ENCODE measurements around the gene CYBC1. TPM values are rescaled to one million over a fixed set of nuclear protein-coding genes. Genes with fewer than 3 reads are reported as not detected.

Gene CYBC1
- total RNA-seq (2014; rRNA removed; shearing (Covaris generic)) (424 and 470 TPM in 2 replicates), total RNA-seq (2022) (679 and 701 TPM in 2 replicates), Bru-seq, nascent RNA (percentile 96 among the genes with signal in this experiment), BruChase-seq, experiment 1, labeled RNA remaining after a 6-hour chase (percentile 98 among the genes with signal in this experiment), BruChase-seq, experiment 2, labeled RNA remaining after a 2-hour chase (percentile 98 among the genes with signal in this experiment)
- long read RNA-seq, full-length matches to known transcripts: 438 of 689 reads
- long read RNA-seq, partial matches to known transcripts: 70 of 689 reads
- long read RNA-seq, other reads (novel, unspliced or antisense): 181 of 689 reads

DNA sequence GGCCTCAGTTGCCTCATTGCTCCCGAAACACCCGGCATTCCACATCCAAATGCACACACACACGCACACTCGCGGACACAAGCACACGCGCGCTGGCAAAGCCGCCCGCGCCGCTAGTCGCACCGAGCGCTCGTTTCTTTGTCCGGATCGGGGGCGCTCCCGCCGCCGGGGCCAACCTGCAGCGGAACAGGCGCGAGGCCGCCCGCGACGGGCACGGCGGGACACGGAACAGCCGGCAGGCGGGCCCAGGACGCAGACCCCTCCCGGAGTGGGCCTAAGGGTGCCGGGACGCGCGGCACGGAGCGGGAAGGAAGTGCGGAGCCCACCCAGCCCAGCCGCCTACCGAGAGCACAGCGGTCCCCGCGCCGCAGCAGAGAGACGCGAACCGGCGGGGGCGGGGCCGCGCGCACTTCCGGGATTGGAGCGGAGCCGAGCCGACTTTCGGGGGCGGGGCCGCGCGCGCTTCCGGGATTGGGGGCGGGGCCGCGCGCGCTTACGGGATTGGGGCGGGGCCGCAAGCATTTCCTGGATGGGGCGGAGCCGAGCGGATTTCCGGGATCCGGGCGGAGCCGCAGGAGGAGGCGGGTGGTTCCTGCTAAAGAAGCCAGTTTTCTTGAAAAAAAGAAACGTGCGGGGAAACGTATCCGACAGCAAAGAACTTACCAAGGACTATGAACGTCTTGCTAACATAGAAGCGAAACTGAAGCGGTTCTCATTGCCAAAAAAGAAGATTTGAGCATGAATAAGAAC lies at the start of gene CYBC1:
Gene CYBC1, minus strand, starts transcription at position 396 of the 750 bp plus-strand sequence. CDS start 1,498 bp downstream, outside the sequence.
- TF ChIP-seq EZH2phosphoT487 (IDR thresholded peaks at IDR 0.05; ENCODE audit: borderline replicate concordance, low read depth, low read length) (no peak), CTCF (conservative IDR thresholded peaks at IDR 0.05; ENCODE audit: low read length) (no peak)
- peaks cover 35% of the 10 kb centered on the region for H3K36me3 ChIP-seq (ENCODE audit: insufficient read depth, low read length)
- peaks cover 37% of the 10 kb centered on the region for H3K79me2 ChIP-seq (ENCODE audit: insufficient read depth, low read depth, low read length)
- BruUV-seq (replicated peaks): TSS peak; percentile 82
- peak within 1 kb of the TSS; percentile 83 for H3K4me2 ChIP-seq (ENCODE audit: low read length)
- intact Hi-C loops (cut with micrococcal nuclease; ENCODE audit: unreplicated experiment): no loop called here
- H3K4me3 ChIP-seq (ENCODE audit: low read depth, low read length, poor library complexity, severe bottlenecking): peak within 1 kb of the TSS; percentile 80
- CTCF ChIA-PET (ENCODE audit: unreplicated experiment): interaction anchor here (0.7 kb wide), 1 partner anchor 30 kb away, joined by 4 read pairs; no protein-coding TSS in a partner anchor
- DNase-seq (ENCODE audit: low spot score): peak; percentile 99
- POLR2A ChIA-PET: interaction anchor here (1.1 to 2.0 kb wide), 3 partner anchors 31 to 100 kb away, joined by 3 to 11 read pairs (median 4); no protein-coding TSS in a partner anchor
- peaks cover 11% of the 10 kb centered on the region; the same call in 1 of the 2 replicates for H3K9me3 ChIP-seq (ENCODE audit: low read length)
- peak within 1 kb of the TSS; percentile 11; the same call in 1 of the 2 replicates for H2AFZ ChIP-seq (ENCODE audit: low read length)
- no peaks in the 10 kb centered on the region for H3K9me2 ChIP-seq (ENCODE audit: insufficient read depth, low read length)
- H3K4me1 ChIP-seq (ENCODE audit: insufficient read depth, low read length, poor library complexity, severe bottlenecking): peaks cover 40% of the 10 kb centered on the region
- H4K20me1 ChIP-seq (ENCODE audit: insufficient read depth, low read length): peaks cover 3% of the 10 kb centered on the region
- H3K27ac ChIP-seq (ENCODE audit: low read depth, low read length, poor library complexity, severe bottlenecking): peak within 1 kb of the TSS; percentile 98

DNA sequence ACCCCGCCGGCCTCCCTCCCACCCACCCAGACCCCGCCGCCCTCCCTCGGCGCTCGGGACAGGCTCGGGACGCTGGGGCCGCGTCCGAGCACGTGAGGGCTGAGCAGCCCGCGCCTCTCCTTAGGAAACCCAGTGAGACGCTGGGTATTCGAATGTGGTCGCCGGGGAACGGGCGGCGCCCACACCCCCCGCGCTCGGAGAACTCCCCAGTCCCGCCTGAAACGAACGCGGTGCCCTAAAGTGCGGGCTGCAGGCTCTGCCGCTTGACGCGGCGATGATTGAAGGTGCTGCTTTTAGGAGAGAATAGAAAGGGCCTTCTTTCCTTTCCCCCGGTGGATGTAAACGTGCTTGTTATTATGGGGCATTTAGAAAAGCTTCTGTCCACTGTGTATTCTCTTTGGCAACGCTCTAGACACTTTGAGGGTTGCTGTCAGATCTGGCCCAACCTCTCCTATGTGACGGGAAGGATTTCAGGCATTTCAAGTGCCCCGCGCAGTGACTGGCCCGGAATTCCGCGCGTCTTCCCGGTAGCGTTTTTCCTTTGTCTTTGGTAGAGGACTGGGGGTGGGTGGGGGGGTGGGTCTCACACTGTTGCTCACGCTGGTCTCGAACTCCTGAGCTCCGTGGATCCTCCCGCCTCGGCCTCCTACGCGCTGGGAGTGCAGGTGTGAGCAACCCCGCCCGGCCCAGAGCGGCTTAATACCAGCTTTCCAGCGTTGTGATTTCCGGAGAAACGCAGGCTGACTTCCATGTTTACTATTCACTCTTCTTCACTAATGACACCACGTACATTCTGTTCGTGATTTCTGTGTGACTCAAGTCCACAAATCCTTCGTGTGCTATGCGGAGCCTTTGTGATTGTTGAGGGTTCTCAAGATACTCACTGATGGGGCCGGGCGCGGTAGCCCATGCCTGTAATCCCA lies 47.2 kb upstream of the CYBC1 start:
- Histone ChIP-seq H3K9me2 (ENCODE audit: insufficient read depth, low read length) (no peaks in the 10 kb centered on the region), H3K27ac (ENCODE audit: low read depth, low read length, poor library complexity, severe bottlenecking) (peak overlapping the region; percentile 41), H3K4me3 (ENCODE audit: low read depth, low read length, poor library complexity, severe bottlenecking) (peak overlapping the region; percentile 56), H4K20me1 (ENCODE audit: insufficient read depth, low read length) (no peaks in the 10 kb centered on the region), H3K9me3 (ENCODE audit: low read length) (0 out of 2 replicates have a peak, but pooled peaks cover 4% of the 10 kb centered on the region), H3K4me2 (ENCODE audit: low read length) (peak overlapping the region; percentile 56), H3K4me1 (ENCODE audit: insufficient read depth, low read length, poor library complexity, severe bottlenecking) (peaks cover 51% of the 10 kb centered on the region), H3K79me2 (ENCODE audit: insufficient read depth, low read depth, low read length) (no peaks in the 10 kb centered on the region), H2AFZ (ENCODE audit: low read length) (0 out of 2 replicates have a peak overlapping the region, but pooled peaks have one; percentile 4), H3K36me3 (ENCODE audit: insufficient read depth, low read length) (no peaks in the 10 kb centered on the region)
- TSS peak; percentile 90 for BruUV-seq (replicated peaks)
- CTCF ChIA-PET (ENCODE audit: unreplicated experiment): no interaction called here
- TF ChIP-seq CTCF (conservative IDR thresholded peaks at IDR 0.05; ENCODE audit: low read length) (no peak), EZH2phosphoT487 (IDR thresholded peaks at IDR 0.05; ENCODE audit: borderline replicate concordance, low read depth, low read length) (no peak)
- POLR2A ChIA-PET: interaction anchor here (1.4 kb wide), 1 partner anchor 9 kb away, joined by 6 read pairs; no protein-coding TSS in a partner anchor
- peak; percentile 73 for DNase-seq (ENCODE audit: low spot score)
- intact Hi-C loops (cut with micrococcal nuclease; ENCODE audit: unreplicated experiment): loop anchor here (1.0 to 10.0 kb wide), 2 partner anchors 9 to 203 kb away; no protein-coding TSS in a partner anchor
